ENCODE results near the gene ALDH4A1. TPM values are rescaled to one million over a fixed set of nuclear protein-coding genes. Genes with fewer than 3 reads are reported as not detected.
A peak's percentile ranks its signal among the peaks of the same experiment; 100 is the strongest.

The ALDH4A1 gene
- total RNA-seq, 1 experiment from 2014 or later: 26.1 TPM

DNA sequence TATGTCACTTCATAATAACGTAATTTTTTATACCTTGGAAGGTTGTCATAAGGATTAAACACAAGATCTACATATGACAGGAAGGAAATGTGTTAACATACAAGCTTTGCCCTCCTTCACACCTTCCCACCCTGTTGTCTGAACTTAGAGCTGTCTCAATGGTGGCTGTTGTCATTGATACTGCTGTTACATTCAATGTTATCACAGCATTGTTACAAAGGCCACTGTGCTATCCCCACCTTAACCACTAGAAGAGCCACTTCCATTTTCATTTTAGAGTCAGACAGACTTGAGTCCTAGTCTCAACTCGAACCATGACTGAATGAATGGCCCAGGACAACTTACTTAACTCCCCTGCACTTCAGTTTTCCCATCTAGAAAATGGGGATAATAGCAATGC is 74.1 kb downstream of the ALDH4A1 start:
- Mint-ChIP-seq H3K4me3 (no peak overlapping the region), H3K36me3 (ENCODE audit: insufficient read depth in 1 of 3, low read depth in 3 of 3) (peaks cover 1 to 7% (median 4%) of the 10 kb centered on the region in 3 experiments; a peak in 4 of 7 replicates), H3K27ac (no peak overlapping the region), H3K4me1 (peaks cover 4 to 5% of the 10 kb centered on the region in 2 experiments; a peak in 3 of 4 replicates), H3K27me3 (ENCODE audit: low read depth) (peaks cover 45% of the 10 kb centered on the region), H3K9me3 (peaks cover 19 to 32% of the 10 kb centered on the region in 2 experiments)
- no peak overlapping the region for H3K27ac ChIP-seq (ENCODE audit: insufficient read length, low read depth, low read length)
- H2AFZ ChIP-seq (ENCODE audit: low read length): no peak overlapping the region
- H4K91ac ChIP-seq (ENCODE audit: insufficient read length, low read depth, low read length): no peak overlapping the region
- H2BK20ac ChIP-seq (ENCODE audit: low read depth, low read length, poor library complexity, severe bottlenecking): no peak overlapping the region
- no peak overlapping the region for H3K9ac ChIP-seq (ENCODE audit: extremely low read depth, insufficient read length, low read length)
- H2AK5ac ChIP-seq (ENCODE audit: insufficient read length, low read length): no peak overlapping the region
- no peaks in the 10 kb centered on the region for H3K79me1 ChIP-seq (ENCODE audit: insufficient read depth, low read depth, low read length, poor library complexity, severe bottlenecking)
- H3T11ph ChIP-seq (ENCODE audit: low read length): no peak overlapping the region
- H4K20me1 ChIP-seq (ENCODE audit: control insufficient read depth, insufficient read depth, insufficient read length): no peaks in the 10 kb centered on the region
- no peak overlapping the region for H3K14ac ChIP-seq (ENCODE audit: insufficient read depth, low read length)
- H3K56ac ChIP-seq (ENCODE audit: insufficient read length, low read depth, low read length): no peak overlapping the region
- no peak overlapping the region for H4K8ac ChIP-seq (replicated peaks; ENCODE audit: insufficient read length, low read depth, low read length)
- H2BK120ac ChIP-seq (ENCODE audit: low read depth, low read length, poor library complexity, severe bottlenecking): no peak overlapping the region
- H3K18ac ChIP-seq (ENCODE audit: insufficient read length, low read depth, low read length): no peak overlapping the region
- no peaks in the 10 kb centered on the region for H3K4me1 ChIP-seq (ENCODE audit: insufficient read depth, low read length)
- no peak overlapping the region for H3K4ac ChIP-seq (ENCODE audit: low read depth, low read length)
- H4K5ac ChIP-seq (ENCODE audit: insufficient read length, low read depth, low read length): no peak overlapping the region
- no peak overlapping the region for H2BK15ac ChIP-seq (ENCODE audit: low read depth, low read length)
- H3K23ac ChIP-seq (ENCODE audit: insufficient read length, low read depth, low read length): no peak overlapping the region
- no peak overlapping the region for H2BK12ac ChIP-seq (ENCODE audit: insufficient read length, low read depth, low read length)
- H3K79me2 ChIP-seq (ENCODE audit: insufficient read depth, low read length): no peaks in the 10 kb centered on the region
- TF ChIP-seq, protein P1, sequence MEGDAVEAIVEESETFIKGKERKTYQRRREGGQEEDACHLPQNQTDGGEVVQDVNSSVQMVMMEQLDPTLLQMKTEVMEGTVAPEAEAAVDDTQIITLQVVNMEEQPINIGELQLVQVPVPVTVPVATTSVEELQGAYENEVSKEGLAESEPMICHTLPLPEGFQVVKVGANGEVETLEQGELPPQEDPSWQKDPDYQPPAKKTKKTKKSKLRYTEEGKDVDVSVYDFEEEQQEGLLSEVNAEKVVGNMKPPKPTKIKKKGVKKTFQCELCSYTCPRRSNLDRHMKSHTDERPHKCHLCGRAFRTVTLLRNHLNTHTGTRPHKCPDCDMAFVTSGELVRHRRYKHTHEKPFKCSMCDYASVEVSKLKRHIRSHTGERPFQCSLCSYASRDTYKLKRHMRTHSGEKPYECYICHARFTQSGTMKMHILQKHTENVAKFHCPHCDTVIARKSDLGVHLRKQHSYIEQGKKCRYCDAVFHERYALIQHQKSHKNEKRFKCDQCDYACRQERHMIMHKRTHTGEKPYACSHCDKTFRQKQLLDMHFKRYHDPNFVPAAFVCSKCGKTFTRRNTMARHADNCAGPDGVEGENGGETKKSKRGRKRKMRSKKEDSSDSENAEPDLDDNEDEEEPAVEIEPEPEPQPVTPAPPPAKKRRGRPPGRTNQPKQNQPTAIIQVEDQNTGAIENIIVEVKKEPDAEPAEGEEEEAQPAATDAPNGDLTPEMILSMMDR (conservative IDR thresholded peaks at IDR 0.05): 0 out of 3 replicates have a peak, but pooled peaks have one; percentile 15
- DNase-seq: no peak
- no CpG with 5 or more reads among the region's 2 CpGs for WGBS (ENCODE audit: extremely low coverage, insufficient read length, low lambda C conversion rate)
- no peaks in the 10 kb centered on the region for H3K9me3 ChIP-seq (ENCODE audit: control insufficient read depth, low read depth, low read length)
- no peak overlapping the region for H3K4me2 ChIP-seq (ENCODE audit: insufficient read depth, insufficient read length, low read length)
- no peaks in the 10 kb centered on the region; the same call in 1 of the 2 replicates for H3K27me3 ChIP-seq (ENCODE audit: insufficient read depth, low read length)
- H3K23me2 ChIP-seq (ENCODE audit: insufficient read length, low read depth, low read length, poor library complexity, severe bottlenecking): no peaks in the 10 kb centered on the region
- no peak overlapping the region for H2BK5ac ChIP-seq (ENCODE audit: insufficient read length, low read length)
